H1 (cell line): ENCODE data around the gene SPOCK2. TPM values are rescaled to one million over a fixed set of nuclear protein-coding genes. Genes with fewer than 3 reads are reported as not detected.

Experiments used
- CTCF ChIA-PET: fragments of 300-600 bp; sonication (Branson Sonifier 250); formaldehyde crosslinking; loops from one replicate; lab custom pipeline; 2021; ENCODE audit not compliant: partially characterized antibody; lab: Charles Lee
- POLR2A ChIA-PET: fragments of 300-600 bp; sonication (Branson Sonifier 250); formaldehyde crosslinking; loops from one replicate; lab custom pipeline; 2021; ENCODE audit warnings: inconsistent platforms; ENCODE audit not compliant: partially characterized antibody; lab: Charles Lee
- DNase-seq, 2 experiments: peaks; one replicate each; pipeline versions ENCODE4 v3.0.0 to v3.0.0-alpha.2; 2010 to 2022; ENCODE audit warnings: low spot score in 2 of 2, low read depth in 1 of 2, mixed read lengths in 1 of 2
- FAIRE-seq: peaks from 2 replicates; lab custom pipeline; 2011; peaks lifted over from hg19 to GRCh38; lab: Jason Lieb, UNC
- H2AFZ ChIP-seq: 2 replicates; pipeline ENCODE4 v1.8.1; 2012; ENCODE audit warnings: low read length, inconsistent platforms
- H2AK5ac ChIP-seq: 2 replicates; pipeline ENCODE4 v1.6.1; 2013; ENCODE audit warnings: low read depth, low read length
- H2BK120ac ChIP-seq: replicated peaks from 2 replicates; pipeline ENCODE3; 2013; ENCODE audit warnings: low read depth, low read length, inconsistent platforms
- H2BK12ac ChIP-seq: 2 replicates; pipeline ENCODE4 v1.6.1; 2013; ENCODE audit warnings: low read depth, low read length
- H2BK15ac ChIP-seq: 2 replicates; pipeline ENCODE4 v1.6.1; 2013; ENCODE audit warnings: low read length
- H2BK20ac ChIP-seq: 2 replicates; pipeline ENCODE4 v1.6.1; 2013; ENCODE audit warnings: low read length
- H2BK5ac ChIP-seq: 2 replicates; pipeline ENCODE4 v1.6.1; 2013; ENCODE audit warnings: low read depth, low read length
- H3K14ac ChIP-seq: 2 replicates; pipeline ENCODE4 v1.6.1; 2013; ENCODE audit warnings: inconsistent platforms; ENCODE audit not compliant: insufficient read length
- H3K18ac ChIP-seq: 2 replicates; pipeline ENCODE4 v1.6.1; 2013; ENCODE audit warnings: low read length; ENCODE audit errors: extremely low read depth
- H3K23ac ChIP-seq: 2 replicates; pipeline ENCODE4 v1.6.1; 2013; ENCODE audit warnings: inconsistent platforms; ENCODE audit not compliant: insufficient read length
- H3K23me2 ChIP-seq: 2 replicates; pipeline ENCODE4 v1.6.1; 2013; ENCODE audit warnings: low read depth, low read length
- H3K27ac ChIP-seq: 2 replicates; pipeline ENCODE4 v1.6.1; 2011; ENCODE audit warnings: low read depth, low read length, inconsistent platforms
- H3K27me3 ChIP-seq, 4 experiments: replicated peaks in 1 of 4; 1 replicate in 1 of 4; 2 replicates in 3 of 4; pipeline versions ENCODE4 v1.6.1 to v1.8.1; 2011 to 2013; ENCODE audit warnings: low read length in 3 of 4, mild to moderate bottlenecking in 3 of 4, inconsistent platforms in 2 of 4, mixed read lengths in 2 of 4, moderate library complexity in 1 of 4; ENCODE audit not compliant: control insufficient read depth in 3 of 4, insufficient read depth in 3 of 4; ENCODE audit errors: extremely low read depth in 1 of 4
- H3K36me3 ChIP-seq, 4 experiments: 2 replicates each; pipeline versions ENCODE4 v1.6.1 to v1.8.1; 2011 to 2013; ENCODE audit warnings: mild to moderate bottlenecking in 4 of 4, low read length in 3 of 4, moderate library complexity in 2 of 4, control low read depth in 1 of 4, inconsistent platforms in 1 of 4; ENCODE audit not compliant: insufficient read depth in 4 of 4, control insufficient read depth in 2 of 4
- H3K4ac ChIP-seq: replicated peaks from 2 replicates; pipeline ENCODE3; 2013; ENCODE audit warnings: low read length, low read depth, mixed read lengths, inconsistent platforms; ENCODE audit not compliant: insufficient read length
- H3K4me1 ChIP-seq, 4 experiments: replicated peaks in 1 of 4; 1 replicate in 1 of 4; 2 replicates in 3 of 4; pipeline versions ENCODE4 v1.6.1 to v1.8.1; 2011 to 2013; ENCODE audit warnings: low read length in 3 of 4, inconsistent platforms in 2 of 4, mixed read lengths in 1 of 4; ENCODE audit not compliant: insufficient read depth in 4 of 4, control insufficient read depth in 3 of 4
- H3K4me2 ChIP-seq, 2 experiments: 2 replicates each; pipeline versions ENCODE4 v1.6.1 to v1.8.1; 2011 to 2013; ENCODE audit warnings: low read depth in 2 of 2, low read length in 2 of 2, control low read depth in 1 of 2, inconsistent platforms in 1 of 2, mild to moderate bottlenecking in 1 of 2; ENCODE audit not compliant: insufficient read depth in 1 of 2
- H3K4me3 ChIP-seq, 4 experiments: fragments of 200-600, 300-600 bp in 1 of 4; sonication (generic), shearing (Covaris generic), sonication (Bioruptor Twin) in 1 of 4; 2 replicates each; pipeline versions ENCODE4 v1.5.1 to v1.8.1; 2011 to 2016; ENCODE audit warnings: low read length in 4 of 4, low read depth in 3 of 4, control low read depth in 2 of 4, inconsistent platforms in 2 of 4, mild to moderate bottlenecking in 2 of 4, mixed read lengths in 1 of 4, moderate library complexity in 1 of 4; ENCODE audit not compliant: insufficient read depth in 2 of 4; ENCODE audit errors: extremely low read depth in 1 of 4
- H3K56ac ChIP-seq: replicated peaks from 2 replicates; pipeline ENCODE3; 2013; ENCODE audit warnings: low read depth, mild to moderate bottlenecking, mixed read lengths, low read length, inconsistent platforms; ENCODE audit not compliant: insufficient read length
- H3K79me1 ChIP-seq: 2 replicates; pipeline ENCODE4 v1.6.1; 2013; ENCODE audit warnings: low read depth, low read length, control low read depth
- H3K79me2 ChIP-seq, 2 experiments: 2 replicates each; pipeline versions ENCODE4 v1.6.1 to v1.8.1; 2012 to 2013; ENCODE audit warnings: low read length in 2 of 2, mild to moderate bottlenecking in 2 of 2, inconsistent platforms in 1 of 2; ENCODE audit not compliant: insufficient read depth in 2 of 2, control insufficient read depth in 1 of 2
- H3K9ac ChIP-seq, 4 experiments: replicated peaks in 1 of 4; 1 replicate in 1 of 4; 2 replicates in 3 of 4; pipeline versions ENCODE4 v1.6.1 to v1.8.1; 2011 to 2013; ENCODE audit warnings: low read depth in 3 of 4, low read length in 3 of 4, control low read depth in 2 of 4, mild to moderate bottlenecking in 2 of 4, moderate library complexity in 2 of 4, inconsistent platforms in 1 of 4; ENCODE audit errors: extremely low read depth in 1 of 4
- H3K9me3 ChIP-seq, 2 experiments: 2 replicates each; pipeline versions ENCODE4 v1.6.1 to v1.8.1; 2012 to 2013; ENCODE audit warnings: mild to moderate bottlenecking in 2 of 2, moderate library complexity in 2 of 2, control low read depth in 1 of 2, inconsistent platforms in 1 of 2, low read depth in 1 of 2, low read length in 1 of 2, mixed read lengths in 1 of 2; ENCODE audit not compliant: insufficient read depth in 2 of 2
- H4K20me1 ChIP-seq, 2 experiments: replicated peaks in 1 of 2; 2 replicates each; pipeline versions ENCODE3 to v1.8.1; 2011 to 2013; ENCODE audit warnings: inconsistent platforms in 2 of 2, low read length in 2 of 2, mild to moderate bottlenecking in 1 of 2; ENCODE audit not compliant: insufficient read depth in 2 of 2, control insufficient read depth in 1 of 2
- H4K5ac ChIP-seq: 2 replicates; pipeline ENCODE4 v1.6.1; 2013; ENCODE audit warnings: low read length, low read depth, mixed read lengths, inconsistent platforms; ENCODE audit not compliant: insufficient read length
- H4K8ac ChIP-seq: 2 replicates; pipeline ENCODE4 v1.8.0; 2013; ENCODE audit warnings: mild to moderate bottlenecking, moderate library complexity, low read length, inconsistent platforms; ENCODE audit not compliant: insufficient read depth; ENCODE audit errors: extremely low read depth
- H4K91ac ChIP-seq: replicated peaks from 2 replicates; pipeline ENCODE3; 2013; ENCODE audit warnings: low read length, mixed read lengths, inconsistent platforms; ENCODE audit not compliant: insufficient read length
- CBX5 ChIP-seq: fragments of 300-800, 300-1000 bp; sonication (generic); IDR thresholded peaks from 2 replicates; pipeline ENCODE4 v1.7.1; 2016; ENCODE audit warnings: antibody characterized with exemption, low read length, low read depth
- CBX8 ChIP-seq: fragments of 300-800, 300-1000 bp; sonication (generic); IDR thresholded peaks from 2 replicates; pipeline ENCODE4 v1.7.1; 2016; ENCODE audit warnings: low read depth, low read length, borderline replicate concordance
- CREB1 ChIP-seq: IDR thresholded peaks from 2 replicates; pipeline ENCODE4 v1.6.1; 2012; ENCODE audit warnings: inconsistent platforms
- HDAC2 ChIP-seq, 2 experiments: fragments of 300-600 bp in 1 of 2; sonication (generic) in 1 of 2; IDR thresholded peaks; 2 replicates each; pipeline ENCODE4 v1.6.1; 2011 to 2012; ENCODE audit warnings: low read depth in 2 of 2, low read length in 2 of 2, mild to moderate bottlenecking in 2 of 2, moderate library complexity in 2 of 2, borderline replicate concordance in 1 of 2, inconsistent platforms in 1 of 2
- KDM4A ChIP-seq: IDR thresholded peaks from one replicate; pipeline ENCODE4 v1.7.1; 2012; ENCODE audit warnings: low read depth, mild to moderate bottlenecking, moderate library complexity, low read length, inconsistent platforms; ENCODE audit not compliant: severe bottlenecking
- RXRA ChIP-seq: IDR thresholded peaks from 2 replicates; pipeline ENCODE4 v1.6.1; 2011; ENCODE audit warnings: low read depth, mild to moderate bottlenecking, low read length, moderate library complexity; ENCODE audit not compliant: insufficient read depth
- SAP30 ChIP-seq: fragments of 300-600 bp; sonication (generic); IDR thresholded peaks from 2 replicates; pipeline ENCODE4 v1.7.1; 2012; ENCODE audit warnings: low read length, moderate library complexity, mild to moderate bottlenecking, inconsistent platforms; ENCODE audit not compliant: insufficient read depth, insufficient replicate concordance
- SP1 ChIP-seq: IDR thresholded peaks from 2 replicates; pipeline ENCODE4 v1.6.1; 2011; ENCODE audit warnings: low read depth, low read length
- SP2 ChIP-seq: IDR thresholded peaks from 2 replicates; pipeline ENCODE4 v1.6.1; 2012; ENCODE audit warnings: mild to moderate bottlenecking, low read length, inconsistent platforms
- TAF1 ChIP-seq: IDR thresholded peaks from 2 replicates; pipeline ENCODE4 v1.6.1; 2011; ENCODE audit warnings: mild to moderate bottlenecking, low read depth, low read length
- TAF7 ChIP-seq: optimal IDR thresholded peaks from 2 replicates; pipeline ENCODE3; 2011; ENCODE audit warnings: low read depth, mild to moderate bottlenecking, inconsistent platforms, low read length, moderate library complexity, borderline replicate concordance
- TEAD4 ChIP-seq: IDR thresholded peaks from 2 replicates; pipeline ENCODE4 v1.6.1; 2012; ENCODE audit warnings: low read depth, low read length, inconsistent platforms, mixed read lengths
- WGBS, 2 experiments: shearing (Covaris generic) in 1 of 2; methylation state at CpG; one replicate each; pipeline versions ENCODE4 v1.1.6 to v1.1.7; 2013 to 2015; ENCODE audit warnings: low lambda C conversion rate in 2 of 2, mixed read lengths in 2 of 2, inconsistent platforms in 1 of 2, low coverage in 1 of 2, missing lambda C conversion rate in 1 of 2; ENCODE audit not compliant: insufficient replicate concordance in 2 of 2, insufficient coverage in 1 of 2, insufficient read length in 1 of 2; ENCODE audit errors: extremely low coverage in 1 of 2, missing lambda C conversion rate in 1 of 2; 5-methylcytosine and 5-hydroxymethylcytosine counted together
- polyA plus RNA-seq, 7 experiments: library from polyadenylated mRNA; depleted of rRNA in 3 of 7; stranded (reverse) in 5 of 7; unstranded in 2 of 7; fragments of >200 nt in 5 of 7; fragments of 200-250 nt in 2 of 7; gene quantifications; 1 replicate in 5 of 7; 2 replicates in 1 of 7; 4 replicates in 1 of 7; pipeline versions ENCODE4 v1.2.1 to v1.2.3, GENCODE V29; 2011 to 2013; ENCODE audit warnings: missing spikeins in 2 of 7, mixed read lengths in 2 of 7
- total RNA-seq: library from RNA; stranded (reverse); fragmentation: NEBNext Ultra II Directional; extraction: Animal tissue kit (Norgen Biotek cat#: 25700); gene quantifications from 2 replicates; pipeline ENCODE4 v1.2.1, GENCODE V29; 2021
- TF ChIP-seq, protein P1 (sequence below): IDR thresholded peaks from 2 replicates; pipeline ENCODE4 v1.6.1; 2011; ENCODE audit warnings: low read length, improper control_type of control experiment

SPOCK2 gene
- total and polyA plus RNA-seq, 2 of the 8 experiments (the other 6 are each of a cell fraction or from before 2014, with no cell fraction given), result 1.5 to 1.9 TPM

DNA sequence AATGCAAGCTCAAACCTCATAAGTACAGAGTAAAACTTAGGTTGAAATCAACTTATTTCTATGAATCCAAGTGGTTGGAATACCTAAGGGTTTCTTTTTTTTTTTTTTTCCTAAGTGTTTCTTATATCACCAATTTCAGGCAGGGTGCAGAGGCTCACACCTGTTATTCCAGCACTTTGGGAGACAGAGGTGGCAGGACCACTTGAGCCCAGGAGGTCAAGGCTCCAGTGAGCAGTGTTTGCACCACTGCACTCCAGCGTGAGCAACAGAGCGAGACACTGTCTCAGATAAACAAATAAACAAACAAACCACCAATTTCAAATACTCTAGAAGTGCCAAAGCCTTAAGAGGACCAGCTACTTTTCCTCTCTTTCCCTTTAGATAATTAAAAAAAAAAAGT is 39.2 kb upstream of the SPOCK2 start:
- Histone ChIP-seq H3K14ac (no peak overlapping the region), H4K8ac (no peak overlapping the region), H3K18ac (no peak overlapping the region), H2BK12ac (no peak overlapping the region), H3K4me1 (peaks cover 0 to 5% (median 2%) of the 10 kb centered on the region in 4 experiments; a peak in 2 of 7 replicates), H3K9me3 (no peaks in the 10 kb centered on the region), H3K36me3 (no peaks in the 10 kb centered on the region), H2BK120ac (no peak overlapping the region), H3K27me3 (no peaks in the 10 kb centered on the region), H2BK20ac (no peak overlapping the region), H3K23ac (no peak overlapping the region), H2AK5ac (no peak overlapping the region), H4K20me1 (no peaks in the 10 kb centered on the region), H3K23me2 (no peaks in the 10 kb centered on the region), H3K4me2 (no peak overlapping the region), H3K56ac (no peak overlapping the region), H3K27ac (no peak overlapping the region), H2BK15ac (no peak overlapping the region), H3K4ac (no peak overlapping the region), H2AFZ (no peak overlapping the region), H2BK5ac (no peak overlapping the region), H3K79me1 (no peaks in the 10 kb centered on the region), H3K79me2 (no peaks in the 10 kb centered on the region), H4K5ac (no peak overlapping the region), H4K91ac (no peak overlapping the region), H3K4me3 (no peak overlapping the region), H3K9ac (no peak overlapping the region)
- 93% methylated on average over 2 of the region's 2 CpGs; no CpG with 5 or more reads in 1 of the 2 experiments for WGBS, 2 experiments
- ChIA-PET CTCF (interaction anchor here (0.7 to 5.0 kb wide), 11 partner anchors 10 to 210 kb away, joined by 3 to 51 read pairs (median 11); partner anchors contain the start of genes ANAPC16 and ASCC1), POLR2A (interaction anchor here (1.4 to 2.0 kb wide), 3 partner anchors 12 to 148 kb away, joined by 4 to 9 read pairs (median 6); partner anchors contain the start of gene DDIT4)
- FAIRE-seq (no peak), DNase-seq (no peak)
- TF ChIP-seq TEAD4 (no peak), TAF7 (no peak), KDM4A (no peak), RXRA (no peak), HDAC2 (IDR thresholded peaks at IDR 0.05; ENCODE audit: borderline replicate concordance in 1 of 2, low read depth in 2 of 2, low read length in 2 of 2) (no peak), SP1 (no peak), TAF1 (no peak), SAP30 (no peak), CBX5 (no peak), SP2 (no peak), CBX8 (no peak), CREB1 (no peak)
- TF ChIP-seq, protein P1, sequence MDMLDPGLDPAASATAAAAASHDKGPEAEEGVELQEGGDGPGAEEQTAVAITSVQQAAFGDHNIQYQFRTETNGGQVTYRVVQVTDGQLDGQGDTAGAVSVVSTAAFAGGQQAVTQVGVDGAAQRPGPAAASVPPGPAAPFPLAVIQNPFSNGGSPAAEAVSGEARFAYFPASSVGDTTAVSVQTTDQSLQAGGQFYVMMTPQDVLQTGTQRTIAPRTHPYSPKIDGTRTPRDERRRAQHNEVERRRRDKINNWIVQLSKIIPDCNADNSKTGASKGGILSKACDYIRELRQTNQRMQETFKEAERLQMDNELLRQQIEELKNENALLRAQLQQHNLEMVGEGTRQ, result no peak
